HFF-Myc (cell line): ENCODE results near the gene WASL.
A peak's percentile ranks its signal among the peaks of the same experiment; 100 is the strongest.
"Not testable (repeated sequence)": the region's sequence is repeated elsewhere in the genome, so short reads cannot be mapped to it uniquely, and the experiment has no call there.

Experiments
- DNase-seq: peaks from one replicate; pipeline ENCODE4 v3.0.0-alpha.2; 2011; ENCODE audit warnings: low read depth; ENCODE audit errors: extremely low read depth
- H3K4me3 ChIP-seq: replicated peaks from 2 replicates; pipeline ENCODE4 v1.5.1; 2011; ENCODE audit warnings: low read depth, mild to moderate bottlenecking, control low read depth, low read length
- TF ChIP-seq, protein P1 (sequence below): IDR thresholded peaks from 2 replicates; pipeline ENCODE4 v1.5.1; 2012; ENCODE audit warnings: mild to moderate bottlenecking, low read depth, low read length, control low read depth; ENCODE audit errors: missing control alignments

The WASL gene

GRCh38 chr7:123641901-123642300 is 106.9 kb downstream of the WASL start:
- DNase-seq = no peak
- no peak overlapping the region for H3K4me3 ChIP-seq
- TF ChIP-seq, protein P1, sequence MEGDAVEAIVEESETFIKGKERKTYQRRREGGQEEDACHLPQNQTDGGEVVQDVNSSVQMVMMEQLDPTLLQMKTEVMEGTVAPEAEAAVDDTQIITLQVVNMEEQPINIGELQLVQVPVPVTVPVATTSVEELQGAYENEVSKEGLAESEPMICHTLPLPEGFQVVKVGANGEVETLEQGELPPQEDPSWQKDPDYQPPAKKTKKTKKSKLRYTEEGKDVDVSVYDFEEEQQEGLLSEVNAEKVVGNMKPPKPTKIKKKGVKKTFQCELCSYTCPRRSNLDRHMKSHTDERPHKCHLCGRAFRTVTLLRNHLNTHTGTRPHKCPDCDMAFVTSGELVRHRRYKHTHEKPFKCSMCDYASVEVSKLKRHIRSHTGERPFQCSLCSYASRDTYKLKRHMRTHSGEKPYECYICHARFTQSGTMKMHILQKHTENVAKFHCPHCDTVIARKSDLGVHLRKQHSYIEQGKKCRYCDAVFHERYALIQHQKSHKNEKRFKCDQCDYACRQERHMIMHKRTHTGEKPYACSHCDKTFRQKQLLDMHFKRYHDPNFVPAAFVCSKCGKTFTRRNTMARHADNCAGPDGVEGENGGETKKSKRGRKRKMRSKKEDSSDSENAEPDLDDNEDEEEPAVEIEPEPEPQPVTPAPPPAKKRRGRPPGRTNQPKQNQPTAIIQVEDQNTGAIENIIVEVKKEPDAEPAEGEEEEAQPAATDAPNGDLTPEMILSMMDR = no peak

DNA sequence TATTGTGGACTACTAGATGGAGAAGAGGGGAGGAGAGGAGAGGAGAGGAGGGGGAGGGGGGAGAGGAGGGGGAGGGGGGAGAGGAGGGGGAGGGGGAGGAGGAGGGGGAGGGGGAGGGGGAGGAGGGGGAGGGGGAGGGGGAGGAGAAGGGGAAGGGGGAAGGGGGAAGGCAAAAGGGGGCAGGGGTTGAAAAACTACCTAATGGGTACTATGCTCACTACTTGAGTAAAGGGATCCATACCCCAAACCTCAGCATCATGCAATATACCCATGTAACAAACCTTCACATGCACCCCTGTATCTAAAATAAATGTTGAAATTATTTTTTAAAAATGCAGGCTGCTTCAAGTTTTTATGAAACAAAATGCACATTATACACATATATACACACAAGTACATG is 108.2 kb downstream of the WASL start:
- no peak overlapping the region for H3K4me3 ChIP-seq
- no peak for DNase-seq
- TF ChIP-seq, protein P1 = no peak

- TF ChIP-seq, protein P1 = no peak
- no peak overlapping the region for H3K4me3 ChIP-seq
- no peak for DNase-seq
Observed at GRCh38 chr7:123639631-123640030, 109.2 kb downstream of the WASL start.

GRCh38 chr7:123637878-123638277 is 110.9 kb downstream of the WASL start:
- H3K4me3 ChIP-seq = no peak overlapping the region
- TF ChIP-seq, protein P1 = no peak
- DNase-seq = no peak

DNA sequence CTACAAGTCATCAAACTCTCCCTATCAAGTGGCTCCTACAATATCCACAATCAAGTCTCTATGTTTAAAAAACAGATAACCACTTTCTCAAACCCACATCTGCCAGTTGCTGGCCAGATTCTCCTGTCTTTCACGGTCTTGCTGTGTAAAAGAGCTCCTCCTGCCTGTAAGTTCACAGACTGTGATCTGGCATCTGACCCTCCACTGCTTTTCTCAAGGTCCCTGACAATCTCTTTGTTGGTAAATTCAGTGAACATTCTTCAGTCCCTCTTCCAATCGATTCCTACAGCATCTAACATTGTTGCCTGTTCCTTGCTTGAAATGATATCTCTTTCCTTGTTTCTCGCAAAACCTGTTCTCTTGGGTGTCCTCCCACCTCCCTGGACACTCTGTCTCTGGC is 111.6 kb downstream of the WASL start:
- no peak overlapping the region for H3K4me3 ChIP-seq
- TF ChIP-seq, protein P1 = no peak
- DNase-seq = no peak

- DNase-seq = no peak
- H3K4me3 ChIP-seq = no peak overlapping the region
- TF ChIP-seq, protein P1 = peak; percentile 51
Observed at GRCh38 chr7:123635551-123636359, 113.0 kb downstream of the WASL start.

DNA sequence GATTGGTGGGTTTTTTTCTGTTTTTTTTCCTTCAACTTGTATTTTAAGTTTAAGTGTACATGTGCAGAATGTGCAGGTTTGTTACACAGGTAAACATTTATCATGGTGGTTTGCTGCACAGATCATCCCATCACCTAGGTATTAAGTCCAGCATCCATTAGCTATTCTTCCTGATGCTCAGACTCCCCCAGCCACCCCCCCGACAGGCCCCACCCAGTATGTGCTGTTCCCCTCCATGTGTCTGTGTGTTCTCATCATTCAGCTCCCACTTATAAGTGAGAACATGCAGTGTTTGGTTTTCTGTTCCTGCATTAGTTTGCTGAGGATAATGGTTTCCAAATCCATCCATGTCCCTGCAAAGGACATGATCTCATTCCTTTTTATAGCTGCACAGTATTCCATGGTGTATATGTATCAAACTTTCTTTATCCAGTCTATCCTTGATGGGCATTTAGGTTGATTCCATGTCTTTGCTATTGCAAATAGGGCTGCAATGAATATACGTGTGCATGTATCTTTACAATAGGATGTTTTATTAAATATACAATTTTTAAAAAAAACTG is 114.7 kb downstream of the WASL start:
- H3K4me3 ChIP-seq, DNase-seq: not testable (repeated sequence)
